SK-N-SH treated with all-trans-retinoic acid at 6 μM for 48 hours (cell line): ENCODE data around the gene CHERP.
"Not testable (repeated sequence)": the region's sequence is repeated elsewhere in the genome, so short reads cannot be mapped to it uniquely, and the experiment has no call there.

Source experiments
- TCF4 ChIP-seq: fragments of 250-450 bp; sonication (Bioruptor Pico); IDR thresholded peaks from 2 replicates; pipeline ENCODE4 v1.8.0; 2021; ENCODE audit warnings: mild to moderate bottlenecking, moderate library complexity, borderline replicate concordance
- TF ChIP-seq, protein P1 (sequence below): fragments of 250-450 bp; sonication (Bioruptor Pico); IDR thresholded peaks from 2 replicates; pipeline ENCODE4 v1.5.1; 2021; ENCODE audit warnings: mild to moderate bottlenecking, moderate library complexity
- TF ChIP-seq, protein P2 (sequence below): fragments of 250-450 bp; sonication (Bioruptor Pico); IDR thresholded peaks from 2 replicates; pipeline ENCODE4 v1.8.0; 2020; ENCODE audit warnings: mild to moderate bottlenecking, moderate library complexity, borderline replicate concordance

DNA sequence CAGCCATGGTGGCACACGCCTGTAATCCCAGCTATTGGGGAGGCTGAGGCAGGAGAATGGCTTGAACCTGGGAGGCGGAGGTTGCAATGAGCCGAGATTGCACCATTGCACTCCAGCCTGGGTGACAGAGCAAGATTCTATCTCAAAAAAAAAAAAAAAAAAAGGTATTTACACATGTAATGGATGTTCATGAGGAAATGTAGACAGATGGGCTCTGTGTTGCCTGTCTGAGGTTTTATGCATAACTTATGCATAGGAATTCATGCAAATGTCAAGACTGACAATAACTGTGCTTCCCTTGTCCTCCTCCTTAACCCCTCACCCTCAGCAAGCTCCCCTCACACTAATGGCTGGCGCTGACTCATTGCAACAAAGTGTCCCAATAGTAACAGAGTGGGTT is 55.8 kb downstream of the CHERP start:
- TF ChIP-seq, protein P1, sequence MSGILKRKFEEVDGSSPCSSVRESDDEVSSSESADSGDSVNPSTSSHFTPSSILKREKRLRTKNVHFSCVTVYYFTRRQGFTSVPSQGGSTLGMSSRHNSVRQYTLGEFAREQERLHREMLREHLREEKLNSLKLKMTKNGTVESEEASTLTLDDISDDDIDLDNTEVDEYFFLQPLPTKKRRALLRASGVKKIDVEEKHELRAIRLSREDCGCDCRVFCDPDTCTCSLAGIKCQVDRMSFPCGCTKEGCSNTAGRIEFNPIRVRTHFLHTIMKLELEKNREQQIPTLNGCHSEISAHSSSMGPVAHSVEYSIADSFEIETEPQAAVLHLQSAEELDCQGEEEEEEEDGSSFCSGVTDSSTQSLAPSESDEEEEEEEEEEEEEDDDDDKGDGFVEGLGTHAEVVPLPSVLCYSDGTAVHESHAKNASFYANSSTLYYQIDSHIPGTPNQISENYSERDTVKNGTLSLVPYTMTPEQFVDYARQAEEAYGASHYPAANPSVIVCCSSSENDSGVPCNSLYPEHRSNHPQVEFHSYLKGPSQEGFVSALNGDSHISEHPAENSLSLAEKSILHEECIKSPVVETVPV (CRISPR knock-in tag), result not testable (repeated sequence)
- not testable (repeated sequence) for TF ChIP-seq TCF4
- TF ChIP-seq, protein P2, sequence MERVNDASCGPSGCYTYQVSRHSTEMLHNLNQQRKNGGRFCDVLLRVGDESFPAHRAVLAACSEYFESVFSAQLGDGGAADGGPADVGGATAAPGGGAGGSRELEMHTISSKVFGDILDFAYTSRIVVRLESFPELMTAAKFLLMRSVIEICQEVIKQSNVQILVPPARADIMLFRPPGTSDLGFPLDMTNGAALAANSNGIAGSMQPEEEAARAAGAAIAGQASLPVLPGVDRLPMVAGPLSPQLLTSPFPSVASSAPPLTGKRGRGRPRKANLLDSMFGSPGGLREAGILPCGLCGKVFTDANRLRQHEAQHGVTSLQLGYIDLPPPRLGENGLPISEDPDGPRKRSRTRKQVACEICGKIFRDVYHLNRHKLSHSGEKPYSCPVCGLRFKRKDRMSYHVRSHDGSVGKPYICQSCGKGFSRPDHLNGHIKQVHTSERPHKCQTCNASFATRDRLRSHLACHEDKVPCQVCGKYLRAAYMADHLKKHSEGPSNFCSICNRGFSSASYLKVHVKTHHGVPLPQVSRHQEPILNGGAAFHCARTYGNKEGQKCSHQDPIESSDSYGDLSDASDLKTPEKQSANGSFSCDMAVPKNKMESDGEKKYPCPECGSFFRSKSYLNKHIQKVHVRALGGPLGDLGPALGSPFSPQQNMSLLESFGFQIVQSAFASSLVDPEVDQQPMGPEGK (CRISPR knock-in tag), result not testable (repeated sequence)
